OCI-LY1 (cell line): ENCODE data around the gene LPAR3.

Source experiments
- EZH2 ChIP-seq: fragments of 200-600 bp; sonication (generic), shearing (Covaris generic); IDR thresholded peaks from 2 replicates; pipeline ENCODE4 v1.8.0; 2017; ENCODE audit warnings: borderline replicate concordance, mixed run types, mild to moderate bottlenecking, antibody characterized with exemption, low read length, moderate library complexity, mixed read lengths
- TF ChIP-seq, protein P1 (sequence below): fragments of 200-600 bp; sonication (generic), shearing (Covaris generic); IDR thresholded peaks from 2 replicates; pipeline ENCODE4 v1.5.1; 2017; ENCODE audit warnings: mild to moderate bottlenecking, antibody characterized with exemption, low read length, moderate library complexity, mixed read lengths

DNA sequence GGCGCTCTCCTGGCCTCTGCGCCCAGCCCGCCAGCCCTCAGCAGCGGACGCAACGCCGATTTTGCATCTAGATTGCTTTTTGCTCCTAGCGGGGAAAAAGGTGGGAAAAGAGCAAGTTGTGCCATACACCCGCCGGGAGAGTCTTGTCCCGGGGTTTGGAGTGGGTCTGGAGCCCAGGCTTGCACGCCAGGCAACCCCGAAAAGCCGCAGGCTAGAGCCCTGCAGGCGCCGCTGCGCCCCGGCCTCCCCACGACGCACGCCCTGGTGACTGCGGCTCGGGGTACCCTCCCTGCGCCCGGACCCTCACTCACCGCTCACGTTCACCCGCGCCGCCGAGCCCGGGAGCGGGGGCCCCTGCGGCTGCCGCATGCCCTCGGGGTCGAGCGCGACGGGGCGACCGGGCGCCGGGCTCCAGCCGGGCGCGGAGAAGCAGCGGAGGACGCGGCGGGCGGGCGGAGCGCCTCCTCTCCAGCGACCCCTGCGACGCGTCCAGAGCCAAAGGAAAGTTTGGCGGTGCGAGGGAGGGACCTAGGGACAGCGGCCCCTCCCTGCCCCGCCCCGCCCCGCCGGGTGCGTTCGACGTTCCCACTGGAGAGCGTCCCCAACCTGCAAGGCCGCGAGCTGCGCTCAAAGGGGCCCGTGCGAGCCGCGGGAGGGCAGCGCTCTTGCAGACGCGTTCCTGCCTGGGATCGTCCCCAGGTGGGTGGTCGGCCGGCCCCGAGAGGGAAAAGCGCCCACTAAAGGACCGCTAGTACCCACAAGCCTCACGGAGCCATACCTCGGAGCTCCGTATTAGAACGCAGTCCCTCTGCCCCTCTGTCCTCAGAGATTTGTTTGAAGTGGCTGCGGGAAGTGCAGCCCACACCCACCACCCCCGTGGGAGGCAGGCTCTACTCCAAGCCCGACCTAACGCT, at the start of gene LPAR3:
- TF ChIP-seq, protein P1, sequence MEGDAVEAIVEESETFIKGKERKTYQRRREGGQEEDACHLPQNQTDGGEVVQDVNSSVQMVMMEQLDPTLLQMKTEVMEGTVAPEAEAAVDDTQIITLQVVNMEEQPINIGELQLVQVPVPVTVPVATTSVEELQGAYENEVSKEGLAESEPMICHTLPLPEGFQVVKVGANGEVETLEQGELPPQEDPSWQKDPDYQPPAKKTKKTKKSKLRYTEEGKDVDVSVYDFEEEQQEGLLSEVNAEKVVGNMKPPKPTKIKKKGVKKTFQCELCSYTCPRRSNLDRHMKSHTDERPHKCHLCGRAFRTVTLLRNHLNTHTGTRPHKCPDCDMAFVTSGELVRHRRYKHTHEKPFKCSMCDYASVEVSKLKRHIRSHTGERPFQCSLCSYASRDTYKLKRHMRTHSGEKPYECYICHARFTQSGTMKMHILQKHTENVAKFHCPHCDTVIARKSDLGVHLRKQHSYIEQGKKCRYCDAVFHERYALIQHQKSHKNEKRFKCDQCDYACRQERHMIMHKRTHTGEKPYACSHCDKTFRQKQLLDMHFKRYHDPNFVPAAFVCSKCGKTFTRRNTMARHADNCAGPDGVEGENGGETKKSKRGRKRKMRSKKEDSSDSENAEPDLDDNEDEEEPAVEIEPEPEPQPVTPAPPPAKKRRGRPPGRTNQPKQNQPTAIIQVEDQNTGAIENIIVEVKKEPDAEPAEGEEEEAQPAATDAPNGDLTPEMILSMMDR: no peak
- TF ChIP-seq EZH2: no peak
